Testis (tissue), 2 donors: ENCODE measurements around the gene BBS2.

Experiments used
- CTCF ChIP-seq, 3 experiments: fragments of 450-650 bp in 2 of 3; fragments of 200-600 bp in 1 of 3; sonication (generic) in 1 of 3; IDR thresholded peaks; one replicate each; pipeline ENCODE4 v1.5.1; 2016 to 2019; ENCODE audit warnings: antibody characterized with exemption in 3 of 3, mild to moderate bottlenecking in 2 of 3, moderate library complexity in 1 of 3
- POLR2A ChIP-seq: fragments of 450-650 bp; IDR thresholded peaks from one replicate; pipeline ENCODE4 v1.6.1; 2017; ENCODE audit warnings: antibody characterized with exemption, mild to moderate bottlenecking, moderate library complexity

GRCh38 chr16:56510544-56510943, 9.3 kb downstream of the BBS2 start:
- TF ChIP-seq CTCF (IDR thresholded peaks at IDR 0.05) (no peak), POLR2A (no peak)
